NB4 (cell line): ENCODE results near the gene NECTIN3.

Source experiments
- MYC ChIP-seq: IDR thresholded peaks from 2 replicates; pipeline ENCODE4 v1.6.1; 2011; ENCODE audit warnings: low read depth, low read length
- POLR2A ChIP-seq: IDR thresholded peaks from 2 replicates; pipeline ENCODE4 v1.6.1; 2011; ENCODE audit warnings: mild to moderate bottlenecking; ENCODE audit not compliant: insufficient read length; ENCODE audit errors: extremely low read depth
- TF ChIP-seq, protein P1 (sequence below): IDR thresholded peaks from one replicate; pipeline ENCODE4 v1.5.1; 2012; ENCODE audit warnings: low read depth, low read length
- TF ChIP-seq, protein P2 (sequence below): IDR thresholded peaks from 2 replicates; pipeline ENCODE4 v1.6.1; 2011; ENCODE audit warnings: low read depth, low read length

DNA sequence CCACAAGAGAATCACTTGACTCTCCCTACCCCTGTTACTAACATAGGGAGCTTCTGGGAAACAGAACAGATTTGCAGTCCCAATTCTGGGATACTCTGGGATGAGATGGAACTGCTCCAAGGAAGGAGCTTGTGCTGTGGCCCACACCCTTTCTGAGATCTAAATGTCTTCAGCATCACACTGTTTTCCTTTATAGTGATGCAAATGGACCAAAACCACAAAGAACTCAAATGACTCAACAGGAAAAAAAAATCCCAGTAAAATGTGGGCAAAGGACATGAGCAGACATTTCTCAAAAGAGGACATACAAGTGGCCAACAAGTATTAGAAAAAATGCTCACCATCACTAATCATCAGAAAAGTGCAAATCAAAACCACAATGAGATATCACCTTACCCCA is 155.6 kb downstream of the NECTIN3 start:
- TF ChIP-seq, protein P1, sequence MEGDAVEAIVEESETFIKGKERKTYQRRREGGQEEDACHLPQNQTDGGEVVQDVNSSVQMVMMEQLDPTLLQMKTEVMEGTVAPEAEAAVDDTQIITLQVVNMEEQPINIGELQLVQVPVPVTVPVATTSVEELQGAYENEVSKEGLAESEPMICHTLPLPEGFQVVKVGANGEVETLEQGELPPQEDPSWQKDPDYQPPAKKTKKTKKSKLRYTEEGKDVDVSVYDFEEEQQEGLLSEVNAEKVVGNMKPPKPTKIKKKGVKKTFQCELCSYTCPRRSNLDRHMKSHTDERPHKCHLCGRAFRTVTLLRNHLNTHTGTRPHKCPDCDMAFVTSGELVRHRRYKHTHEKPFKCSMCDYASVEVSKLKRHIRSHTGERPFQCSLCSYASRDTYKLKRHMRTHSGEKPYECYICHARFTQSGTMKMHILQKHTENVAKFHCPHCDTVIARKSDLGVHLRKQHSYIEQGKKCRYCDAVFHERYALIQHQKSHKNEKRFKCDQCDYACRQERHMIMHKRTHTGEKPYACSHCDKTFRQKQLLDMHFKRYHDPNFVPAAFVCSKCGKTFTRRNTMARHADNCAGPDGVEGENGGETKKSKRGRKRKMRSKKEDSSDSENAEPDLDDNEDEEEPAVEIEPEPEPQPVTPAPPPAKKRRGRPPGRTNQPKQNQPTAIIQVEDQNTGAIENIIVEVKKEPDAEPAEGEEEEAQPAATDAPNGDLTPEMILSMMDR = no peak
- TF ChIP-seq POLR2A = no peak
- TF ChIP-seq, protein P2, sequence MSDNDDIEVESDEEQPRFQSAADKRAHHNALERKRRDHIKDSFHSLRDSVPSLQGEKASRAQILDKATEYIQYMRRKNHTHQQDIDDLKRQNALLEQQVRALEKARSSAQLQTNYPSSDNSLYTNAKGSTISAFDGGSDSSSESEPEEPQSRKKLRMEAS = no peak
- TF ChIP-seq MYC = no peak
